Measurements from ENCODE around the gene CDH13.
A peak's percentile ranks its signal among the peaks of the same experiment; 100 is the strongest.

CDH13 gene

DNA sequence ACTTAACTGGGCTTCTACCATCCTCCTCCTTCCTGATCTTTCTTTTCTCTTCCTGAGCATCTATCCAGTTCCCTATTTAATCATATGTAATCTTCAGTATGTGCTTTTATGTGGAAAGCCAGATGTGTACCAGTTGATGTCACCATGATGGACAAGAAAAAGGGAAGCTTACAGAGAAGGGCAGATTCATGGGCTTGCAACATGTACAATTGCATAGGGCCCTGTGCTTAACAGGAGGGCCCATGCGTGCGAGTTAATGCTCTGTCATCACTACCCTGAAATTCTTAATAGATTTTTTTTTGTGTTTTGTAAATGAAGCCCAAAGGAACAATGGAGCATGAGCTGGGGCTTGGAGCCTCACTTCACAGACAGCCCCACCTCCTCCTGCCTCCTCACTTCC, 124.3 kb downstream of the CDH13 start:
- DNase-seq: no peak

DNA sequence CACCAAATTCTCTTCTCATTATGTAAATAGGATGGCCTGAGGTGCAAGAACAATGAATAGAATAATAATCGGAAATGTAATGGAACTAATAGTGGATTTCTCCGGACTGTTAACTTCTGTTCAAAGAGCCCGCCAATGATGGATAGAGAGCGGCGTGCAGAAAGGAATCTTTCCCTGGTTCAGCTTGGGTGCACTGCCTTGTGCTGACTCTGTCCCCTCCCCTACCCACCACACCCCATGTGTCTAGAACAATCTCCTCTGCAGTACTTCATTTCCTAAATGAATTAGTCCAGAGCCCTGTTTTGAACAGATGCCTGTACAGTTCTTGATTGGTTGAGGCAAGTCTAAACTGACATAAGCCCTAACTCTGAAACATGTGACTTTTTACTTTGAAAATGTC, 125.4 kb downstream of the CDH13 start:
- no peak for DNase-seq

DNA sequence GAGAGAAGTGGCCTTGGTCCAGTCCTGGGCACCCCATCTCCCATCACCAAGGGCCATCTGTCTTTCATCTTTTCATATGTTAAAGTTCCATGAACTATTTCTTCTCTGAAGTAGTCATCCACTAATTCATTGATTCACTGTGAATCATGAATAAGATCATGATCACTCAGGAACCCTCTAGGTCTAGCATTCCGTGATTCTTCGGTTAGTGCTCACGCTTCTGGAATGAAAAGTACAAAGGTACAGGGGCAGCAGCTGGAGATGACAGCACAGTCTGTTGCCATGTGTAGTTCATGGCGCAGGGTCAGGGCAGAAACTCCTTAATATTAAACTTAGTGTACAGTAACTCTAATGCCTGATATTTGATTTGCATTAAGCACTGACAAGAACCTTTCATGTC, 127.1 kb downstream of the CDH13 start:
- DNase-seq: no peak

DNA sequence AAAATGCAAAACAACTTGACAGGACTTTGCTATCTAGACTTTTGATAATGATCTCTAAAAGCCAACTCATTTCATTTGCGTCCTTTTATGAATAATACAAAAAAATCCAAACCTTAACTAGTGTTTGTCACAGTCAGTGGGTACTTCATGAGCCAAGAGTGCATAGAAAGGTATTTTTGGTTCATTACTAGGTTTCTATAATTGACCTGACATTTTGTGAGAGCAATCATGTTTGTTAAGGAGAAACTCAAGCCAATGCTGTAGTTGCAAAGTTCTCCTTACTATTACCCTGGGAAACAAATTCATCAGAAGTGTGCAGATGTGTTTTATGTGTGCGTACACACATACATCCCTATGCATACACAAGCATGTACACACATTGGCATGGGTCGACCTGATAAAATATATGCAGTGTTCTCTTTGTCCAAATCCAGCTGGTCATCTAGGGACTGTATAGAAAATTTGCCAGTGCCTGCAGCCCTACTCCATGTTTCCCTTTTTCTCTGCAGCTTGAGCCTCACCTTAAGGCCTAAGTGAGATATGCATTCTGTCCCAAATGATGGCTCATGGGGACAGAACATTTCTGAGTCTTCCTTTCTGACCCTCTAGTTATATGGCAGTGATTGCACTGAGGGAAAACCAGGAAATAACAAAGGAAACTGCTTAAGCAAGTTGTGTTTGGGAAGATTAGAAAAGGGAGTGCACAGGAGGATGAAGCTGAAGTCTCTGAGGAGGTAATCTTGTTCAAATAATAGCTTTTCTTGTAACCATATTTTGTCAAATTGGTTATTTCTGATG, 128.1 kb downstream of the CDH13 start:
- DNase-seq: no peak

- DNase-seq: no peak
Measured at GRCh38 chr16:82755570-82756282, 129.0 kb downstream of the CDH13 start.

GRCh38 chr16:82756283-82756599, 129.5 kb downstream of the CDH13 start:
- no peak for DNase-seq

DNA sequence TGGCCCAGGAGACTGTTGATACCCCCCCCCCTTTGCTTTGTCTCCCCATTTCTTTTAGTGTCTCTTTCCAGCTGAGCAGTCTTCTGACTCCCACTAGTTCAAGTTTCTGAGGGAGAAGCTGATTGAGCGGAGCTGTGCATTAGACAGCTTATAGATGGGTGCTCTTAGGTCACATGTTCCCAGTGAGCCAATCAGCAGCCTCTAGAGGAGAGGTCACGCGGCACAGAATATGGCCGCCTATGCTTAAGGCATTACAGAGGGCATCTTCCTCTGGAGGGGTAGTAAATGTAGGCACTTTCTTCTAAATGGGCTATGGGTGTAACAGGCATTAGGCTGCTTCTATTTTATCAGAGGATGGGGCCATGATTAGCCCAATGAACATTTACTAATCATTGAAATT, 131.6 kb downstream of the CDH13 start:
- DNase-seq: no peak

DNA sequence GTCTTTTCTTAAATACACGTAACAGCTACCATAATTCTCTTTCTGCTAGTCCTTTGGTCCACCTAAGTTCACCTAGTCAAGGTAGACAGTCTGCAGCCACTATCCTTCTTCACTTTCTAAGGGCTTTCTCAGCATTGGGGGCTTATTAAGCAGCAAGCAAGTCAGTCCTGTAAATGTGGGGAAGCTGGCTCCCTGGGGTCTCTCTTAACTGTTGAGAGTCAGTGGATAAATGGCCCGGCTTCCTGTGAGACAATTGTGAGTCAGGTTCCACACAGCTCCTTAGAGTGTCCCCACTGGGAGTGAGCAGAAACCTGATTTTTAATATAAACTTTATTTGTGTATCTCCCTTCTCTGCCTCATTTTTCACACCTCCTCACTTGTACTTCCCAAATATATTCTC, 132.1 kb downstream of the CDH13 start:
- no peak for DNase-seq

DNA sequence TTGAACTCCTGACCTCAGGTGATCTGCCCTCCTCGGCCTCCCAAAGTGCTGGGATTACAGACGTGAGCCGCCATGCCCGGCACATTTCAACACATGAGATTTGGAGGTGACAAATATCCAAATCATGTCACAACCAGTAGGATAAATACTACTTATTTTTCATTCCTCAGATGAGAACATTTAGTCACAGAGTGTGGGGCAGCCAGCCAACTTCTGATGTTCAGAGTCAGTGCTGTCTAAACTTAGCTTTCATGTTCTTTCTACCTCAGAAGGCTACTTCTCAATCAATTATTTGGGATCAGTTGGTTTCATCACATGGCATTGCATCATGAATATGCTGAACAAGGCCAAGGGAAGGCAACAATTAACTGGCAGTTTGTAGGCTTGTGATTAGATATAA, 134.5 kb downstream of the CDH13 start:
- no peak for DNase-seq

DNA sequence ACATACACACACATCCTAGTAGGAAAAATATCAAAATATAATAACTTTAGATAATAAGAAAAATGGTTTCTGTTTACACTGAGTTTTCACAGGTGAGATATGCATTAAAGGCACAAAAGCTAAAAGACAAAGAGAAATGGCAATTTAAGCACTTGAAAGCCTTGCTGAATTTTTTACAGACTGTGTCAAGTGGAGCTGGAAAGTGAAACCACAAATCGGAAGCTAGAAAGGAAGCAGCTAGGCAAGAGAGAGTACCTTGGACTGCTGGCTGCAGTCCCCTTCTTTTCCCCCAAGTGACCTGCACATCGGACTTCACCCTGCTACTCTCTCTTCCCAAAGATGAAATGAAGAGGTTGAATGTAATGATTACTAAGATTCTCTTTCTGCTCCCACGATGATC, 135.1 kb downstream of the CDH13 start:
- no peak for DNase-seq

DNA sequence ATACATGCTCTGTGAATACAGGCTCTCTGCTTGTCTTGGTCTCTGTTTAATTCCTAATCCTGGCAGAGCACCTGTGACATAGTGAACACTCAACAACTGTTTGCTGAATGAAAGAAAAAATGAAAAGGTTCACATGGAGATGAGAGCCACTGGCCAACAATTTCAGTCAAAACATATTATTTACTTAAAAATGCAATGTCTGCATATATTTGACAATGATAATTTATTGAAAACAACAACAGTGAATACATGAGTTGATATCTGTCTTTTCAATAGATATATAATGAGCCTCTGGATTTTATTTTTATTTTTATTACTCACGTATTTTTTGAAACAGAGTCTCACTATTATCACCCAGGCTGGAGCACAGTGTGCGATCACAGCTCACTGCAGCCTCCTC, 136.6 kb downstream of the CDH13 start:
- no peak for DNase-seq

GRCh38 chr16:82767198-82767597, 140.4 kb downstream of the CDH13 start:
- DNase-seq: no peak

- DNase-seq: no peak
Measured at GRCh38 chr16:82767808-82768207, 141.0 kb downstream of the CDH13 start.

GRCh38 chr16:82769845-82770244, 143.1 kb downstream of the CDH13 start:
- DNase-seq: no peak

- no peak for DNase-seq
Measured at GRCh38 chr16:82772215-82772614, 145.4 kb downstream of the CDH13 start.

DNA sequence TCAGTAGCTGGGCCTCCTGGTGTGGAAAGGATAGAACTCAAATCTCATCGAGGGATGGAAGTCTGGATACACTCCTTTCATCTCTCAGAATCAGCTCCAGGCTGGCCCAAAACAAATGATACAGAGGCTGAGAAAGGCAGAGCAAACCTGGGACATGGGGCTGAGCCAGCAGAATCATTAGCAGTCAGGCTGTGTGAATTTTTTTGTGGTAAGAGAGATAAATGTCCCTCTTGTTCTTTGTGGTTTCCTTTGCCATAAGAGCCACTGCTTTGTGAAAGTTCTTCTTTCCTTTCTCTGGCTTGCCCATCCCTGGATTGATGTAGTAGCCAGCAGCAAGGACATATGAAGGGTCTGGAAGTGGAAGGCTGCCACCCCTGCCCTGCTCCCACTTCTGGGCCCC, 146.2 kb downstream of the CDH13 start:
- DNase-seq: no peak

- DNase-seq: peak in 1 of 5 donors; percentile 66
Measured at GRCh38 chr16:82776470-82777146, 149.8 kb downstream of the CDH13 start.

- DNase-seq: no peak
Measured at GRCh38 chr16:82782715-82783251, 156.0 kb downstream of the CDH13 start.

DNA sequence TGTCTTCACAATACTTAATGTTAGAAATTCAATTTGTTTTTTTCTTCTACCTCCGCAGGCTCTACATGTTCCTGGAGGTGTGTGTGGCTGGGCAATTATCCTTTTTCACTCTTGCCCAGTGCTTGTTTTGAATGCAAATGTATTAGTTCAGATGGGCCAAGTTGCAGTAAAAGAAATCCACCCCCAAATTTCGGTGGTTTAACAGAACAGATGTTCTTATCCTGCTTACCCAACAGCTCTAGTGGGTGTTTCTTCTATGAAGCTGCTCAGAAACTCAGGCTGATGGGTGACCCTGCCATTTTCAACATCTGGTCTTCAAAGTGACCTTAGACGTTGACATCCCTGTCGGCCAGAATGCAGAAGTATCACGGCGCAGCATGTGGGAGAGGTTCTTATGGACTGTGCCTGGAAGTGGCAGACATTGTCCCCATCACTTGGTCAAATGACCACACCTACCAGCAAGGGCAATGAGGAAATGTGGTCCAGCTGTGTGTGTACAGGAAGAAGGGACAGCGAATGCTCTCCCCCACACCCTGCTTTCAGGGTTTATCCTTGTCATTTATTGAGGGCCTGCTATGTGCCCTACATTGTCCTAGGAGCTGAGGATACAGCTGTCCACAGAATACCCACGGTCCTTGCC, 157.3 kb downstream of the CDH13 start:
- DNase-seq: no peak

- peak in 1 of 5 donors; percentile 11 for DNase-seq
Measured at GRCh38 chr16:82784573-82784968, 157.8 kb downstream of the CDH13 start.

DNA sequence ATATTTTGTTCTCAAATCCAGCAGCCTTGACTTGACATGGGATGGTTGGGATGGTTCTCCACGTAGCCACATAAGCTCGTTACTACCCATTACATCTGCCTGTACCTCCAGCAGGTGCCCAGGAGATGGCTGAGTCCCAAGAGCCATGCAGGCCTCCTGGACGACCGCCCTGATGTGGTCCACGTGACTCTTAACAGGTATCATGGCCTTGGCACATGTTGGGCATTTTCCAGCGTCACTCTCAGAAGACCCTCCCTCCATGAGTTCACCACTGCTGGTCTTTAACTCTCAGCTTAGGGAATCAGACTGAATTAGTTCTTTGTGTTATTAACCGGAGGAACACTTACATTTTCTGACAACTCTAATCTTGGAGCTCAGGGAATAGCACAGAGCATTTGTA, 161.5 kb downstream of the CDH13 start:
- DNase-seq: no peak

- DNase-seq: no peak
Measured at GRCh38 chr16:82788919-82789318, 162.2 kb downstream of the CDH13 start.

GRCh38 chr16:82792693-82793092, 165.9 kb downstream of the CDH13 start:
- no peak for DNase-seq

Data from T-helper 1 cell (primary cell).